SK-MEL-5 (cell line): ENCODE data around the gene VSTM2B. TPM values are rescaled to one million over a fixed set of nuclear protein-coding genes. Genes with fewer than 3 reads are reported as not detected.
"Not testable (repeated sequence)": the region's sequence is repeated elsewhere in the genome, so short reads cannot be mapped to it uniquely, and the experiment has no call there.

Source experiments
- DNase-seq: peaks from one replicate; pipeline ENCODE4 v3.0.0-alpha.2; 2016; ENCODE audit warnings: low read depth, low spot score
- in situ Hi-C: cut with HindIII; loops from 2 replicates; pipeline ENCODE4 v1.10.0; 2016; ENCODE audit warnings: low sequenced_read_pairs, high pct_unique_total_duplicates, low pct_unique_long_range_greater_than_20kb
- total RNA-seq: library from RNA; depleted of rRNA; stranded (reverse); fragments of >200 nt; shearing (Covaris generic); gene quantifications from 2 replicates; pipeline ENCODE4 v1.2.3, GENCODE V29; 2014

VSTM2B gene
- total RNA-seq, 1 experiment from 2014 or later = not detected

- in situ Hi-C loops = no loop called here
- DNase-seq = no peak
These were observed 11.4 kb downstream of the VSTM2B start for GRCh38 chr19:29537181-29537580.

GRCh38 chr19:29537601-29538000, 11.8 kb downstream of the VSTM2B start:
- DNase-seq = no peak
- in situ Hi-C loops = no loop called here

GRCh38 chr19:29538146-29538545, 12.4 kb downstream of the VSTM2B start:
- no peak for DNase-seq
- in situ Hi-C loops = no loop called here

- no peak for DNase-seq
- in situ Hi-C loops = no loop called here
These were observed 12.9 kb downstream of the VSTM2B start for GRCh38 chr19:29538651-29539050.

- DNase-seq = no peak
- in situ Hi-C loops = no loop called here
These were observed 13.3 kb downstream of the VSTM2B start for GRCh38 chr19:29539131-29539530.

- DNase-seq = no peak
- in situ Hi-C loops = no loop called here
These were observed 13.9 kb downstream of the VSTM2B start for GRCh38 chr19:29539670-29540069.

GRCh38 chr19:29540114-29540513, 14.3 kb downstream of the VSTM2B start:
- DNase-seq = no peak
- in situ Hi-C loops = no loop called here

- DNase-seq = no peak
- in situ Hi-C loops = no loop called here
These were observed 15.9 kb downstream of the VSTM2B start for GRCh38 chr19:29541473-29542253.

- no peak for DNase-seq
- in situ Hi-C loops = no loop called here
These were observed 16.5 kb downstream of the VSTM2B start for GRCh38 chr19:29542327-29542726.

- no peak for DNase-seq
- in situ Hi-C loops = no loop called here
These were observed 17.0 kb downstream of the VSTM2B start for GRCh38 chr19:29542776-29543175.

- in situ Hi-C loops = no loop called here
- DNase-seq = no peak
These were observed 17.6 kb downstream of the VSTM2B start for GRCh38 chr19:29543381-29543780.

GRCh38 chr19:29544656-29545360, 19.0 kb downstream of the VSTM2B start:
- in situ Hi-C loops = no loop called here

GRCh38 chr19:29545447-29545846, 19.7 kb downstream of the VSTM2B start:
- in situ Hi-C loops = not testable (repeated sequence)

More at GRCh38 chr19:29544656-29545360, 19.0 kb downstream of the VSTM2B start:
- DNase-seq = no peak

GRCh38 chr19:29545866-29546582, 20.2 kb downstream of the VSTM2B start:
- in situ Hi-C loops = no loop called here
- DNase-seq = no peak

More at GRCh38 chr19:29545447-29545846, 19.7 kb downstream of the VSTM2B start:
- DNase-seq = not testable (repeated sequence)

- in situ Hi-C loops = no loop called here
- DNase-seq = no peak
These were observed 20.9 kb downstream of the VSTM2B start for GRCh38 chr19:29546583-29547190.

GRCh38 chr19:29547361-29547960, 21.7 kb downstream of the VSTM2B start:
- DNase-seq = no peak
- in situ Hi-C loops = no loop called here

GRCh38 chr19:29547981-29548380, 22.2 kb downstream of the VSTM2B start:
- DNase-seq = no peak
- in situ Hi-C loops = no loop called here
